COR-L47 (cell line): ENCODE data around the gene POLR1A.

Experiments used
- DNase-seq: peaks from one replicate; lab custom pipeline; 2025; lab: John Stamatoyannopoulos, UW

POLR1A gene

DNA sequence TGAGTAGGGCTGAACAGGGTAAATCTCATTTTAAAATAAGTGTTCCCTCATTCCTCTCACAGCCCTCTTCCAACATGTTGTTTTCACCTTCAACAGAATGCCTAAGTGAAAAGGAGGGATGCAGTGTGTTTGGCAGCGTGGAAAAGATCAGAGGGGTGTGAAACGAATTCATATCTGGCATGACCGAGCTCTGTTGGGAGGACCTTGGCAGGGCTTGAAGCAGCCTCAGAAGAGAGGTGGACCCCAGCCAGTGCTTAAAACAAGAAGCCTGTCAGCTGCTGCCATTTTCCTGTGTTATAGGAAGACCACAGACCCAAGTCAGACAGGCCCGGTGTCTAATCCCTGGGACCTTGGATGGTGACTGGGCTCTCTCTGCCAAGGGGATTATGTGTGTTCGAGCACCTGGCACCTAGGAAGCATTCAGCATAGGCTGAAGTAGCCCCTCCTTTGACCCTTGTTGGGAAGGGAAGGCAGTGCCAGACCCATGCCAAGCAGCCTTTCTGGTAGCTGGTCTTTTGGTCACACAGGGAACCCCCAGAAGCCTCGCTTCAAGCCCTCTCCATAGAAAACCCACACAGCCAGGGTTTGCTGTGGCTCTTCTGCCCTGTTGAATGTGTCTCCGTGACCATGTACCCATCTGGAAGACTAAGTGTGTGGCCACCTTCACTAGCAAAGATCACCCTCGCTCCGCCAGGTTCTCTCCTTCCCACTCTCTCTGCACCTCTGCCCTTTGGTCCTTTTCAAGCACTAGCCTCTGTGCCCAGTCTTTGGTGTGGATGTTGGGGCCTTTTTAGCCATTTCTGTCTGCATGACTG, 129.4 kb downstream of the POLR1A start:
- DNase-seq = no peak

DNA sequence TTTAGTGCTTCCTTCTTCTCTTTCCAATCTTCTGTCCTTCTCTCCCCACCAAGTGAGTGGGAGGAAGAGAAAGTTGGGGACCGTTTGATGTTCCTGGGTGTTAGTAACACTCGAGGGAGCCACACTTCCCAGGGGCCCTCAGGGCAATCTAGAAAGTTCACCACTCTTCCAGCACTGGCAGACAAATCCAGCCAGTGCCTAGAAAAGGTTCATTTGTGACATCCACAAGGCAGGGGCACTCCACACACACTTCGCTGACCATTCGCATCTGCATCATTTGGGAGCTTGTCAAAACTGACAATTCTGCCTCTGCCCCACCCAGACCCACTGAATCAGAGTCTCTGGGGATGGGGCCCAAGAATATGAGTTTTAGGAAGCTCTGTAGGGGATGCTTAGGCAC, 130.1 kb downstream of the POLR1A start:
- DNase-seq = no peak

DNA sequence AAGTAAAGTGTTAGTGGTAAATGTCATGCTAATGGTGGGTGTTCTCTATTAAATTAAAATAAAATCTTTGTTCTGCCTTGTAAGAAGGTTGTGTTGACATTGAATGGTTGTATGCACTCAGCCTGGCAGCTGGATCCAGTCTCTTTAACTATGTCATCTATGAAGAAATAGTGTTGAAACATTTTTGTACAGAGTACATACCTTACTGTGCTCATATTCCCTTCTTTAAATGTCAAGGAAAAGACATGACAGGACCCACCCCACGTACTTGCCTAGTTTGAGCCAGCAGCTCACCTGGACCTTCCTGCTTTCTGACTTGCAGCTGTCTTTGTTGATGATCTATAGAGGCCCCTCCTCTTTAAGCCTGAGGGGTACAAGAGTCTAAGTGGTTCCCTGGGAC, 131.3 kb downstream of the POLR1A start:
- no peak for DNase-seq

DNA sequence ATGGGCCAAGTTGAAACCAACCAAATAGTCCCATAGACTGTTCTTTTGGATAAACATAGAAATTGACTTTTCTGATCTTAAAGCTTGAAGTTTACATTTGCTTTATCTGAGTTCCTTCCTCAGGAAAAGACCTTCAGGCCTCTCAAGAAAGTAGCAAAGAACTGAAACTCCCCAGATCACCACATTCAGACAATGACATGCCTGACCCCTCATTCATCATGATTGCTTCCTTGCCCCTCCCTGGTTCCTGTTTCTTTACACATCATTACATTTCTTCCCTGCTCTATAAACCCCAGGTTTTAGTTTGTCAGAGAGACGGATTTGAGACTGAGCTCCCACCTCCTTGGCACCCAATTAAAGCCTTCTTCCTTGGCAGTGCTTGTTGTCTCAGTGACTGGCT, 133.3 kb downstream of the POLR1A start:
- DNase-seq = no peak

DNA sequence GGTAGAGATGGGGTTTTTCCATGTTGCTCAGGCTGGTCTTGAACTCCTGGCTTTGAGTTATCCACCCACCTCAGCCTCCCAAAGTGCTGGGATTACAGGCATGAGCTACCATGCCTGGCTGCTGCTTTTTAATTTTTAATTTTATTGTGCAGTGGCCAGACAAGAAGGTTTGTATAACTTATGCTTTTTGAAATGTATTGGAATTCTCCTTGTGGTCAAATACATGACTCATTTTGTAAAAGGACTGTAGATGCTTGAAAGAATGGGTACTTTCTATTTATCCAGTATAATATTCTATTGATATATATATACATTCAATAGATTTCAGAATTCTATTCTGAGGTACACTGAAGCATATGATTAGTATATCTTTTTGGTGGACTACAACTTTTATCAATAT, 134.3 kb downstream of the POLR1A start:
- DNase-seq = no peak
